NCI-H2196 (cell line): Measurements from ENCODE around the gene SKP1.
"Not testable (repeated sequence)": the region's sequence is repeated elsewhere in the genome, so short reads cannot be mapped to it uniquely, and the experiment has no call there.

Experiments
- DNase-seq: peaks from one replicate; lab custom pipeline; 2025; ENCODE audit not compliant: unreplicated experiment; lab: John Stamatoyannopoulos, UW

Gene SKP1

DNA sequence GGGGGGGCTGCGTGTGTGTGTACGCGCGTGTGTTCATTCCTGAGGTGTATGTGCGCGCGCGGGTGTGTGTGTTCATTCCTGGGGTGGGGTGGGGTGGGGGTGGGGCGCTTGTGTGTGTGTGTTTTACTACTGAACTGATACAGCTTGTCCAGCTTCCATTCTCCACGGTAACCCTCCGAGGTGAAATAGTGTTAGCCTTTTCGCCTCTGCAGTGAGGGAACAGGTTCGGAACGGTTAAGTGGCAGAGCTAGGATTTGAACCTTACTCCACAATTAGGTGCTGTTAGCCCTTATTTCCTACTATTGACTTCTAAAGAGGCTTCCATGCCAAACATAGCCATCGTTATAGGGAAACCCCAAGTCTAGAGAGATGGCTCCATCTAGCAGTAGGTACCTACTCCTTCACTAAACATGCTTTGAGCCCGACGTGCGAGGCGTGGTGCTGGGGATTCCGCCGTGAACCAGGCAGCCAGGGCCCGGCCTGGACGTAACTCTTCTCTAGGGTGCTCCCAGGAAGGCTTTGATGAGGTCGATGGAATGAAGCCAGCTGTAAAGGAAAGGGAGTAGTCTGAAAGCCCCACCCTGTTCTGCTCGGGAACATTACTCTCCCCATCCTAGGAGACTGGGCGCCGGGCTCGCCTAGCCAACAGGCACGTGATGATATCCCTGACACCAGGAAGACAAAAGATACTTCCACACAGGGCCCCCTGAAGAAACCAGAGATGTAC is 782 bp upstream of the SKP1 start:
- peak; percentile 76 for DNase-seq

DNA sequence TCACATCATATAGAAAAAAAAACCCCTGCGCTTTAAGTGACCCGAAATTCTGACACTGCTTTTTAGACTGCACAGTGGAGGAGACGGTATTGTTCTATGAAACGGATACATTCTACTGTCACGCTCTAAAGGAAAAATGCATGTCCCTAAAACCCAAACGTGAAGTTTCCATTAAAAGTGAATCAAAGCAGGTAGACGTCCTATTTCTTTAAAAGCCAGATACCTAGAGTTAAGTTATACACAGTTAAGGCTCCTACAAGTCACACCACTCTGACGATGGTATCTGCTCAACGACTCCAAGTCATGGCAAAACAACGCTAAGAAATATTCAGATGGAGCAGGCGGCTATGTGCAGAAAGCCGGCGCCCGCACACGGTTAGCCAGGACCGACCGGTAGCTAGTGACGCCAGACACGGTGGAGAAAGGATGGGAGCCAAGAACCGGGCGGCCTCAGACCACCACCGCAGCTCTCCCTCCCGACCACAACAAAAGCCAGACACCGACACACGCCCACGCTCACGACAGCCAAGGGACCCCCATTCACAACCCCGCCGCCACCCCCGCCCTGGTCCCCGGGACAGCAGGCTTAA is 734 bp downstream of the SKP1 start:
- no peak for DNase-seq

DNA sequence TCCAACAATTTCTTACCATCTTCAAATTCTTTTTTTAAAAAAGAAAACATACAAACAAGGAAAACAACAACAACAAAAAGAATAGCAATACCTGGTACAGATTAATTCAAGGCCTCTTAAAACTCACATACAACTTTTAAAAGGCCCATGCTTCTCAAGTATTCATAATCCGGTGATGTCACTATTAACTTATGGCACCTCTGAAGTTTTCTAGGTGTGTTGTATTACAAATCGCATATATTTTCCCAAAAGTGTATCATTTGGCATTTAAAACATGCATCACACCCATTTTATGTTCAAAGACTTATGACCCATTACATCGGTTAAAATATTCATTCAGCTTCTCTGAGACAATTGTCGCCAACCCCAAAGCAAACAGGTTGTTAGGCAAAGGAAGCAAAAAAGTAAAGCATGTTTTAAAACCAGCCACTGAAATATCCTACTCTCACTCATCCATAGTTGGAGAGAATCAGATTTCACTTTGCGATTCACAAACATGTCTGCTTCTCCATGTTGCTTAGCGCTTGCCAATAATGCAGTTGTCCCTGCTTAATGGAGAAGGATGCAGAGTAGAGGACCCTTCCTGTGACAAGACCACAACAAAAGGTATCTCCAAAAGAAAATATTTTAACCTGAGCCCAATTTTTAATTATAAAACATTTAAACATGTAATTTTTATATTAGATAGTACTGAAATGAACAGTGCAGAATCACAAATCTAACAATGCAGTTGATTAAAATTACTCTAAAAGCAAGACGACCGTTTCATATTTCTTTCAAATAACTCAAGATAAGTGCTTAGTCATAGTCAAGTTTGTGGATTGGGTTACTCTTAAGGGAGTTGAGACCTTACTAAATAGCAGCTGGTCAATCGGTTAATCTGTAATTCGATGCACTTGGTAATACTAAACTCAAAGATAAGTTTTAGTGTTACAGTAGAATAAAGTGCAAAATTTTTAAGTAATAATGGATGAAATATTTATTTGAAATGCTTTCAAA is 1.6 kb downstream of the SKP1 start:
- DNase-seq, result peak; percentile 32

DNA sequence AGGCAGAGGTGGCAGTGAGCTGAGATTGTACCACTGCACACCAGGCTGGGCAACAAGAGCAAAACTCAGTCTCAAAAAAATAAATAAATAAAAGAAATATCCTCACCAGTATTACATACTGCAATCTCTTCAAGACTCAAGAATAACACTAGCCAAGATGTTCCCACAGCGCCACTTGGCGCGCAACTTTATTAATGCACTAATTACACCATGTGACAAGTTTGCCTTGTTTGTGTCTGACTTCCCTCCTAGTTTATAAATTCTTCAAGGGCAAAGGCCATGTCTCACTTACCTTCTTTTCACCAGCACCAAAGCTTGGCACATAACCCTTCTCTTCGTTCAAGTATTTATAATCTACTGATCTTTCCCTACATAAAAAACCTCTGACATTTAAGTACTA is 4.8 kb downstream of the SKP1 start:
- no peak for DNase-seq

DNA sequence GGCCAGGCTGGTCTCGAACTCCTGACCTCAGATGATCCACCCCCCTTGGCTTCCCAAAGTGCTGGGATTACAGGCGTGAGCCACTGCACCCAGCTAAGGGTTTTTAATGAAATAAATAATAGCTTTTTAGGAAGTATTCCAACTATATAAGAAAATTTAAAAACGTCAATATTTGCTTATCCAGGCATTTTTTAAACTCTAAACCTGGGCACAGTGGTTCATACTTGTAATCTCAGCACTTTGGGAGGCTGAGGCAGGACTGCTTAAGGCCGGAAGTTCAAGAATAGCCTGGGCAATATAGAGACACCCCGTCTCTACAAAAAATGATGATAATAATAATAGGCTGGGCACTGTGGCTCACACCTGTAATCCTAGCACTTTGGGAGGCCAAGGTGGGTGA is 14.2 kb downstream of the SKP1 start:
- no peak for DNase-seq

DNA sequence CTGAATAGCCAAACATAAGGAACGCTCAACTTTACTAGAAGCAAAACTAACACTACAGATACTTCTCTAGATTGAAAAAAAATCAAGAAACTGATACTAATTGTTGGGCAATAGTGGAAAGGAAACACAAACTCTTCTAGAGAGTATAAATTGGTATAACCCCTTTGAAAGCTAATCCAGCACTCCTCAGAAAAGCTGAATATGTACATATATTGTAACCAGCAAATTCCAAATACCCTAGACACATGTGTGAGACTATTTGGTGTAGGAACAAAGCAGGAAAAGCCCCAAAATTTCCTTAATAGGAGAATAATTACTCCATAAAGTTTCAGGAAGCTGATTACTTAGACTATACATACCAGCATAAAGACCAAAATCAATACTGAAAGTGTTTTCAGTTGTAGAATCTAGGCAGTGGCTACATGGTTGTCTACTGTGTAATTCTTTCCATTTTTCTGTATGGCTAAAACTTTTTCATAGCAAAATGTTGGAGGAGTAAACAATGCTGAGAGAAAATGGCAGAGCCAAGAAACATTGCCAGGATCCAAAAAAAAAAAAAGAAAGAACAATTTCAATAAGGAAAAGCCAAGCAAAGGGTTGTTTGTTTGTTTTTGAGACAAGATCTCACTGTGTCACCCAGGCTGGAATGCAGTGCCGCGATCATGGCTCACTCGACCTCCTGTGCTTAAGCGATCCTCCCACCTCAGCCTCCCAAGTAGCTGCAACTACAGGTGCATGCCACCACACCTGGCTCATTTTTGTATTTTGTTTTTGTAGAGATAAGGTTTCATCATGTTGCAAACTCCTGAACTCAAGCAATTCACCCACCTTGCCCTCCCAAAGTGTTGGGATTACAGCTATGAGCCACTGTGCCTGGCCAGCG is 15.0 kb downstream of the SKP1 start:
- DNase-seq, result no peak

GRCh38 chr5:134153657-134154056 is 23.1 kb downstream of the SKP1 start:
- DNase-seq, result no peak

DNA sequence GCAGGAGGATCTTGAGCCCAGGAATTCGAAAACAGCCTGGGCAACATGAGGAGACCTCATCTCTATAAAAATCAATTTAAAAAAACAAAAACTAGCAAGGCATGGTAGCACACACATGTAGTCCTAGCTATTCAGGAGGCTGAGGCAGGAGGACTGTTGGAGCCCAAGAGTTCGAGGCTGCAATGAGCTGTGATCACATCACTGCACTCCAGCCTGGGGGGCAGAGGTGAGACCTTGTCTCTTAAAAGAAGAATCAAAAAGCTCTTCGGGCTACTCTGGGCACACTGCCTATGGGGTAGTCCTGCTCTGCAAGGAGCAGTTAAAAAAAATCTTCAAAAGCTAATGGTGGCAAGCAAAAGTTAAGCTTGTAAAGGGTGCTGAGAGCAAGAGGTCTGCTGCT is 23.5 kb downstream of the SKP1 start:
- DNase-seq, result no peak

GRCh38 chr5:134152173-134152832 is 24.4 kb downstream of the SKP1 start:
- DNase-seq, result not testable (repeated sequence)

DNA sequence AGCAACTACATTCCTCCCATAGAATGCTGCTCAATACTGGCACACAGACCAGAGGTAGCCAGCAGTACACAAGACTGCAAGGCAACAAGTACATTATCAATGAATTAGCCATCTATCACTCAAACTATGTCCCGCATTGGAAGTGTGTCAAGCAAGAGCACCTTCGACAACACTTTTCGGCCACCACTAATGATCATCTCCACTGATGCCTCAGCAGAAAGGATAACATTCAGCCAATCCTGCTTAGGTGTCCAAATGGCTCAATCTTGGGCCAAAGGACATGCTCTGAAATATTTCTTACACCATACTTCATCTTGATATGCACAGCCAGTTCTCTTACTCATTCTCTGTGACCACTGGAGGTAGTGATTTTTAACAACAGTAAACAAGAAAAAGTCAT is 25.0 kb downstream of the SKP1 start:
- DNase-seq, result no peak

DNA sequence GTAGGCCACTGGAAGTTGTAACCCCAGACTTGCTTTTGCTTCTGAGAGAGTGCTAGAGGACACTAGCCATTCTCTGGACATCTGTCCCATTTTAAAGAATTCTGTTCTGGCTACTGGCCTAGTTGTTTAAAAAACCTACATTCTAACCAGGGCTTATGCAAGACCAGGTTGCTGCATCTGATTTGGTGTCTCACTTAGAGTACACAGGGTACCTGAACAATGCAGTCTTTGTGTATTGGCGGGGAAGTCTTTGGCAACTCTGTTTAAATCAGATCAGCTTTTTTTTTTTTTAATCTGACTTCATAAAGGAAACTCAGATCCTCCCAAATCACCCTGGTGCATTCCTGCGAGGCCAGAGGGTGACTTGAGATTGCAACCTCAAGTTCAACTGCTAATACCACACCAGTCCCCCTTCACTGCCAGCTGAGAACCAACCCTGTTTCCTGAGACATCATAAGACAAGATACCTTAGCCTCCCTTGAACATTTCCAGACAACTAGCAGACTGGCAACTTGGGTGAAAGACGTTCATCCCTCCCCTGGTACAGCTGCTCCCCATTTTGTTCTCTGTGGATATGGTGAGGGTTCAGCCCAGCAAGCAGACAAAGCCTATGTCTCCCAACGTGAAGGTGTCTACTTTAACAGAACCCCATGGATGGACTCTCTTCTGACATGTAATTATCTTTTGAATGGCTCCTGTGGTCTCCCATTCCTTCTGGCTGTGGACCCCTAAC is 27.0 kb downstream of the SKP1 start:
- no peak for DNase-seq

DNA sequence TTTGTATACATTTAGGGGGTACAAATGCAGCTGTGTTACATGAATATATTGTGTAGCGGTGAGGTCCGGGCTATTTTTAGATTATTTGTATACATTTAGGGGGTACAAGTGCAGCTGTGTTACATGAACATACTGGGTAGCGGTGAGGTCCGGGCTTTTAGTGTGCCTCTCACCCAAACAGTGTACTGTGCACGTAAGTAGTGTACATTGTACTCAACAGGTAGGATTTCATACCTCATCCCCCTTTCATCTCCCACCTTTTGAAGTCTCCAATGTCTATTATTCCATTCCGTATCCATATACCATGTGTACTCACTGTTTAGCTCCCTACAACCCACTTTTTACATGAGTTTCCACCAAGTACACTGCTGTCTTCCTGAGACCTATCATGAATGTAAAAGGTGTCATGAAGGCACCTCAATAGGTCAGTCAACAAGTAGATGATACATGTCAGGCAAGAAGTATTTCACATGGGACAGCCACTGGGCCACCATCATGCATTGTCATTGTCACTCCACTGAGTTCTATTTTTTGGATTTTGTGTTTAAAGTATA is 27.7 kb downstream of the SKP1 start:
- DNase-seq, result no peak

DNA sequence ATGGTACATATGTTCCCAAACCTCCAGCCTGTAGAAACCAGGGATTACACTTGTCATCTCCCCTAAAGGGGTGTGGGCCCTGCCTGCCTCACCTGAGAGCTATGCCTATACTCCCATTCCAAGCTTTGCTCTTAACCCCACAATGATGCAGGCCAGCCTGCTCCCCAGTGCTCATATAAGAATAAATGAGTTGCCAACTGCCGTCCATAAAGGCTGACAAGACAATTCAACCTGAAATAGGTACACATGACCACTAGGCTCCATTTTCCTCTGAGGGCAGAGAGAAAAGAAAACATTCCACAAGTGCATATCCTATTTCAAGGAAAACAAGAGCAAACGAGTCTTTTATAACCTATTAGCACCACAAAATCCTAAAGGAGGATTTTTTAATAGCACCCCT is 28.4 kb downstream of the SKP1 start:
- DNase-seq, result no peak

- no peak for DNase-seq
Observed at GRCh38 chr5:134146651-134147518, 29.9 kb downstream of the SKP1 start.

GRCh38 chr5:134145779-134146581 is 30.8 kb downstream of the SKP1 start:
- DNase-seq, result peak; percentile 74

- no peak for DNase-seq
Observed at GRCh38 chr5:134145041-134145757, 31.6 kb downstream of the SKP1 start.
